Activated B cell treated with CpG ODN at 0.5 μM for 24 hours (primary cell): ENCODE measurements around the gene RGMA. TPM values are rescaled to one million over a fixed set of nuclear protein-coding genes. Genes with fewer than 3 reads are reported as not detected.

Source experiments
- ATAC-seq: fragments of 200-7000 bp; cut with Tn5 transposase; one replicate; pipeline ENCODE4 v1.10.0; 2021; ENCODE audit warnings: low read depth, mild to moderate bottlenecking, moderate library complexity
- CTCF ChIA-PET: fragments of 350-600 bp; sonication (Branson Sonifier 250); formaldehyde crosslinking; loops from one replicate; lab custom pipeline; 2021; ENCODE audit warnings: antibody characterized with exemption; lab: Charles Lee
- POLR2A ChIA-PET: fragments of 350-600 bp; sonication (Branson Sonifier 250); formaldehyde crosslinking; loops from one replicate; lab custom pipeline; 2021; ENCODE audit warnings: antibody characterized with exemption; lab: Charles Lee
- DNase-seq: peaks from one replicate; pipeline ENCODE4 v3.0.0; 2022
- H3K27ac Mint-ChIP-seq: one replicate; pipeline ENCODE4 v1.8.0; 2020; ENCODE audit warnings: mixed read lengths
- H3K27me3 Mint-ChIP-seq: one replicate; pipeline ENCODE4 v1.8.0; 2021; ENCODE audit warnings: mixed read lengths
- H3K36me3 Mint-ChIP-seq: one replicate; pipeline ENCODE4 v1.8.0; 2021; ENCODE audit warnings: low read depth, mixed read lengths
- H3K4me1 Mint-ChIP-seq: one replicate; pipeline ENCODE4 v1.8.0; 2021; ENCODE audit warnings: mixed read lengths
- H3K4me3 Mint-ChIP-seq: one replicate; pipeline ENCODE4 v1.8.0; 2020; ENCODE audit warnings: mild to moderate bottlenecking, mixed read lengths
- H3K9me3 Mint-ChIP-seq: one replicate; pipeline ENCODE4 v1.8.0; 2020; ENCODE audit warnings: mixed read lengths
- intact Hi-C: fragments of 100-400 bp; cut with micrococcal nuclease; formaldehyde crosslinking; loops from one replicate; pipeline ENCODE4 v1.15.1; 2024
- total RNA-seq: library from RNA; stranded (reverse); gene quantifications from 2 replicates; pipeline ENCODE4 v1.2.3, GENCODE V29; 2022
- TF ChIP-seq, protein P1 (sequence below): fragments of 200-600 bp; IDR thresholded peaks from one replicate; pipeline ENCODE4 v1.8.0; 2022; ENCODE audit warnings: antibody characterized with exemption, mild to moderate bottlenecking

Gene RGMA
- total RNA-seq, 1 donor from 2014 or later: not detected

- CTCF ChIA-PET: no interaction called here
- no peak overlapping the region for H3K27ac Mint-ChIP-seq
- H3K9me3 Mint-ChIP-seq: no peaks in the 10 kb centered on the region
- H3K36me3 Mint-ChIP-seq: peaks cover 95% of the 10 kb centered on the region
- intact Hi-C loops: loop anchor here (5.0 kb wide), 1 partner anchor 33 kb away; no protein-coding TSS in a partner anchor
- DNase-seq (no peak), ATAC-seq (no peak)
- no peaks in the 10 kb centered on the region for H3K27me3 Mint-ChIP-seq
- TF ChIP-seq, protein P1, sequence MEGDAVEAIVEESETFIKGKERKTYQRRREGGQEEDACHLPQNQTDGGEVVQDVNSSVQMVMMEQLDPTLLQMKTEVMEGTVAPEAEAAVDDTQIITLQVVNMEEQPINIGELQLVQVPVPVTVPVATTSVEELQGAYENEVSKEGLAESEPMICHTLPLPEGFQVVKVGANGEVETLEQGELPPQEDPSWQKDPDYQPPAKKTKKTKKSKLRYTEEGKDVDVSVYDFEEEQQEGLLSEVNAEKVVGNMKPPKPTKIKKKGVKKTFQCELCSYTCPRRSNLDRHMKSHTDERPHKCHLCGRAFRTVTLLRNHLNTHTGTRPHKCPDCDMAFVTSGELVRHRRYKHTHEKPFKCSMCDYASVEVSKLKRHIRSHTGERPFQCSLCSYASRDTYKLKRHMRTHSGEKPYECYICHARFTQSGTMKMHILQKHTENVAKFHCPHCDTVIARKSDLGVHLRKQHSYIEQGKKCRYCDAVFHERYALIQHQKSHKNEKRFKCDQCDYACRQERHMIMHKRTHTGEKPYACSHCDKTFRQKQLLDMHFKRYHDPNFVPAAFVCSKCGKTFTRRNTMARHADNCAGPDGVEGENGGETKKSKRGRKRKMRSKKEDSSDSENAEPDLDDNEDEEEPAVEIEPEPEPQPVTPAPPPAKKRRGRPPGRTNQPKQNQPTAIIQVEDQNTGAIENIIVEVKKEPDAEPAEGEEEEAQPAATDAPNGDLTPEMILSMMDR: no peak
- no peaks in the 10 kb centered on the region for H3K4me1 Mint-ChIP-seq
- H3K4me3 Mint-ChIP-seq: no peak overlapping the region
- POLR2A ChIA-PET: no interaction called here
Observed at GRCh38 chr15:93005133-93005532, 83.9 kb downstream of the RGMA start.

DNA sequence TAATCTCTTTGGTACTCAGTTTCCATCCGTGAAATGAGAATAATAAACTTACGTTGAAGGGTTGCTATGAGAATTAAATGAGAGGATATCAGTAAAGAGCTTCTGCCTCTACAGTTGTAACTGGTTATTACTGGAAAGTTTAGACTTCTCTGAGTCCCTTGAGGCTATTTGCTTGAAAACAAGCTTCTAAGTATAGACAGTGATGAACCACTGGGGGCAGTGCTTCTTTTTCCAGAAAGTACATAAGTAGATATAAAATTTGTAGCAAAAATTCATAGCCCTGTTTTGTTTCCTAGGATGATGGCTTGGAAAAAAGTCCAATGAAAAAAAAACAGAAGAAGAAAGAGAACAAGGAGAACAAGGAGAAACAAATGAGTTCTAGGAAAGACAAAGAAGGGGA lies 87.1 kb downstream of the RGMA start:
- H3K4me3 Mint-ChIP-seq: no peak overlapping the region
- H3K27me3 Mint-ChIP-seq: no peaks in the 10 kb centered on the region
- DNase-seq: no peak
- TF ChIP-seq, protein P1: no peak
- POLR2A ChIA-PET: no interaction called here
- CTCF ChIA-PET: no interaction called here
- no peaks in the 10 kb centered on the region for H3K4me1 Mint-ChIP-seq
- no peak for ATAC-seq
- peaks cover 95% of the 10 kb centered on the region for H3K36me3 Mint-ChIP-seq
- no peak overlapping the region for H3K27ac Mint-ChIP-seq
- H3K9me3 Mint-ChIP-seq: no peaks in the 10 kb centered on the region
- intact Hi-C loops: no loop called here

GRCh38 chr15:93001156-93001555 lies 87.9 kb downstream of the RGMA start:
- Mint-ChIP-seq H3K4me3 (no peak overlapping the region), H3K27me3 (no peaks in the 10 kb centered on the region), H3K27ac (no peak overlapping the region), H3K4me1 (no peaks in the 10 kb centered on the region), H3K9me3 (no peaks in the 10 kb centered on the region), H3K36me3 (peaks cover 95% of the 10 kb centered on the region)
- DNase-seq (no peak), ATAC-seq (no peak)
- intact Hi-C loops: no loop called here
- TF ChIP-seq, protein P1: no peak
- ChIA-PET CTCF (no interaction called here), POLR2A (no interaction called here)

- no peak for DNase-seq
- Mint-ChIP-seq H3K4me1 (no peaks in the 10 kb centered on the region), H3K9me3 (no peaks in the 10 kb centered on the region), H3K4me3 (no peak overlapping the region), H3K27ac (no peak overlapping the region), H3K36me3 (peaks cover 89% of the 10 kb centered on the region), H3K27me3 (no peaks in the 10 kb centered on the region)
- CTCF ChIA-PET: no interaction called here
- TF ChIP-seq, protein P1: no peak
- intact Hi-C loops: loop anchor here (5.0 kb wide), 1 partner anchor 36 kb away; no protein-coding TSS in a partner anchor
- POLR2A ChIA-PET: no interaction called here
- ATAC-seq: no peak
Observed at GRCh38 chr15:92997821-92998220, 91.2 kb downstream of the RGMA start.

DNA sequence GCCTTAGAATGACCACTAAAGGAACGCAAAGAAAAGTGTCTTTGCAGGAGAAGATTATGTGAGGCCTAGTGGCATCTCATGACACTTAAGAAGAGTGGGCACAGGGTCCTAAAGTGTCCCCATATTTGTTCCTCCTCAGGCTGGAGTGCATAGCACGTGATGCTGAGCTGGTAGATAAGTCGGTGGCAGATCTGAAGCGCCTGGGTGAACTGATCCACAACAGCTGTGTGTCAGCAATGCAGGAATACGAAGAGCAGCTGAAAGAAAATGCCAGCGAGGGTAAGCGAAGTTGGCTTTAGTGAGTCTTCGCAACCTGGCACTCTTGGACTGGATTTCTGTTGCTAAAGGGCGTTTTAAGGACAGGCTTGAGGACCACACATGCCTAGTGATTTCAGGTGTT lies 96.3 kb downstream of the RGMA start:
- Mint-ChIP-seq H3K27ac (no peak overlapping the region), H3K4me1 (peaks cover 16% of the 10 kb centered on the region)

More for the DNA sequence above, 96.3 kb downstream of the RGMA start:
- DNase-seq: no peak
- no peaks in the 10 kb centered on the region for H3K9me3 Mint-ChIP-seq
- ChIA-PET POLR2A (interaction anchor here (0.7 kb wide), 1 partner anchor 1188 kb away, joined by 3 read pairs; no protein-coding TSS in a partner anchor), CTCF (no interaction called here)
- intact Hi-C loops: no loop called here
- no peak overlapping the region for H3K4me3 Mint-ChIP-seq
- peaks cover 86% of the 10 kb centered on the region for H3K36me3 Mint-ChIP-seq
- TF ChIP-seq, protein P1: no peak
- no peaks in the 10 kb centered on the region for H3K27me3 Mint-ChIP-seq
- no peak for ATAC-seq
